ENCODE data around the gene MAPK6.

Gene MAPK6

DNA sequence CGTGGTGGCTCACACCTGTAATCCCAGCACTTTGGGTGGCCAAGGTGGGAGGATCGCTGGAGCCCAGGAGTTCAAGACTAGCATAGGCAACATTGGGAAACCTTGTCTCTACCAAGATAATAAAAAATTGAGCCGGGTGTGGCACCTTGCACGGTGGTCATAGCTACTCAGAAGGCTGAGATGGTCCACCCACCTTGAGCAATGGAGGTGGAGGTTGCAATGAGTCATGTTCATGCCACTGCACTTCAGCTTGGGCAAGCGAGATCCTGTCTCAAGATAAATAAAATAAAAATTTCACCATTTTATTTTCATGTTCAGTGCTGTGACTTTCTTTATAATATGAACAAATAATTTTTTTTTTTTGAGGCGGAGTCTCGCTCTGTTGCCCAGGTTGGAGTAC lies 12.5 kb downstream of the MAPK6 start:
- Histone ChIP-seq H3K27me3 (ENCODE audit: insufficient read depth, low read length) (no peaks in the 10 kb centered on the region), H3K9ac (ENCODE audit: low read length) (no peak overlapping the region), H3K36me3 (ENCODE audit: control insufficient read depth in 1 of 2, insufficient read depth in 2 of 2, low read length in 2 of 2) (peaks cover 0 to 5% of the 10 kb centered on the region in 2 experiments), H3K4me2 (ENCODE audit: low read length) (no peak overlapping the region), H3K79me2 (ENCODE audit: control insufficient read depth, insufficient read depth, low read length, poor library complexity) (peaks cover 17% of the 10 kb centered on the region), H3K23ac (ENCODE audit: low read length) (no peak overlapping the region), H3K4me1 (ENCODE audit: control insufficient read depth in 1 of 2, insufficient read depth in 2 of 2, low read length in 2 of 2) (no peaks in the 10 kb centered on the region), H3K14ac (ENCODE audit: low read length) (peak overlapping the region; percentile 15), H4K12ac (ENCODE audit: low read depth, low read length) (no peak overlapping the region), H2BK5ac (ENCODE audit: low read depth, low read length, poor library complexity) (no peak overlapping the region), H4K91ac (ENCODE audit: low read depth, low read length) (no peak overlapping the region), H3K27ac (ENCODE audit: low read depth, low read length) (no peak overlapping the region), H3K9me3 (ENCODE audit: insufficient read depth, low read depth, low read length) (peaks cover 2% of the 10 kb centered on the region), H2AK5ac (ENCODE audit: low read length) (no peak overlapping the region), H3K79me1 (ENCODE audit: low read length) (no peaks in the 10 kb centered on the region), H3K4me3 (ENCODE audit: low read depth, low read length) (no peak overlapping the region), H3K4ac (ENCODE audit: low read depth, low read length) (peak overlapping the region; percentile 57), H2BK12ac (ENCODE audit: low read length) (no peak overlapping the region), H3K18ac (ENCODE audit: low read length) (no peak overlapping the region), H4K8ac (ENCODE audit: low read depth, low read length) (no peak overlapping the region), H2AFZ (ENCODE audit: insufficient read depth, low read length, poor library complexity) (no peak overlapping the region), H2BK120ac (ENCODE audit: insufficient read depth, low read length, poor library complexity) (no peak overlapping the region)
- no CpG with 5 or more reads among the region's 7 CpGs for WGBS (ENCODE audit: extremely low coverage, insufficient coverage, insufficient read length)
- DNase-seq, result peak; percentile 43 to 57

DNA sequence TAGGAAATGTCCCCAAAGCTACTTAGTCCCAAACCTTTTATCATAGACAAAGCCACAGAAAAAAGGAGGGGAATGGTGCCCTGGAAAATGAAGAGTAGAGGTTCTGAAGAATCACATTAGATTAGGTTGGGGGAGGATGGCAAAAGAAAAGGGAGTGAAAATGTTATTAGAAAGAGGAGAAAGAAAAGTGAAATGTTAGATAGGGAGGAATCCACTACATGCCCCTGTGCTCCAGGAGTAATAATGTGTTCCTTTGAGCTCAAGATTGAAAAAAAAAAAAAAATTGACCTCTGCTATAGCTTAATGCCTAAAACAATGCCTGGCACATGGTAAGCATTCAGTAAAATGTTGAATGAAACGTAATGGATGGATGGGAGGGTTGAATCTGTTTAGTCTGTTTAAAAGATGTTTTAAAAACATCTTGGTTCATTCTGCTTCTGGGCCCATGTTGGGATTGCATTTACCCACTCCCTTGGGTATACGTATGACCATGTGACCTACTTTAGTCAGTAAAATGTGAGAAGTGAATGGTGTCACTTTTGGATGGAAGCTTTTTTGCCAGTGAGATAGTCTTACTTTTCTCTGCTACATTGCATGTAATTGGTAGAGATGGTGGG lies 19.0 kb downstream of the MAPK6 start:
- Histone ChIP-seq H3K14ac (ENCODE audit: low read length) (no peak overlapping the region), H2AFZ (ENCODE audit: insufficient read depth, low read length, poor library complexity) (no peak overlapping the region), H3K9ac (ENCODE audit: low read length) (no peak overlapping the region), H3K79me1 (ENCODE audit: low read length) (no peaks in the 10 kb centered on the region), H3K4me3 (ENCODE audit: low read depth, low read length) (no peak overlapping the region), H3K79me2 (ENCODE audit: control insufficient read depth, insufficient read depth, low read length, poor library complexity) (peaks cover 9% of the 10 kb centered on the region), H3K4me2 (ENCODE audit: low read length) (no peak overlapping the region), H2BK120ac (ENCODE audit: insufficient read depth, low read length, poor library complexity) (no peak overlapping the region), H2BK12ac (ENCODE audit: low read length) (no peak overlapping the region), H3K9me3 (ENCODE audit: insufficient read depth, low read depth, low read length) (peaks cover 2% of the 10 kb centered on the region), H3K27ac (ENCODE audit: low read depth, low read length) (no peak overlapping the region), H3K27me3 (ENCODE audit: insufficient read depth, low read length) (no peaks in the 10 kb centered on the region), H3K4ac (ENCODE audit: low read depth, low read length) (no peak overlapping the region), H3K4me1 (ENCODE audit: control insufficient read depth in 1 of 2, insufficient read depth in 2 of 2, low read length in 2 of 2) (peaks cover 7 to 8% of the 10 kb centered on the region in 2 experiments), H2AK5ac (ENCODE audit: low read length) (no peak overlapping the region), H4K8ac (ENCODE audit: low read depth, low read length) (no peak overlapping the region), H3K23ac (ENCODE audit: low read length) (no peak overlapping the region), H4K12ac (ENCODE audit: low read depth, low read length) (no peak overlapping the region), H3K36me3 (ENCODE audit: control insufficient read depth in 1 of 2, insufficient read depth in 2 of 2, low read length in 2 of 2) (peaks cover 0 to 3% of the 10 kb centered on the region in 2 experiments), H3K18ac (ENCODE audit: low read length) (no peak overlapping the region), H2BK5ac (ENCODE audit: low read depth, low read length, poor library complexity) (no peak overlapping the region), H4K91ac (ENCODE audit: low read depth, low read length) (no peak overlapping the region)
- DNase-seq, result no peak
- WGBS (ENCODE audit: extremely low coverage, insufficient coverage, insufficient read length), result 100% methylated on average over 1 of the region's 2 CpGs

DNA sequence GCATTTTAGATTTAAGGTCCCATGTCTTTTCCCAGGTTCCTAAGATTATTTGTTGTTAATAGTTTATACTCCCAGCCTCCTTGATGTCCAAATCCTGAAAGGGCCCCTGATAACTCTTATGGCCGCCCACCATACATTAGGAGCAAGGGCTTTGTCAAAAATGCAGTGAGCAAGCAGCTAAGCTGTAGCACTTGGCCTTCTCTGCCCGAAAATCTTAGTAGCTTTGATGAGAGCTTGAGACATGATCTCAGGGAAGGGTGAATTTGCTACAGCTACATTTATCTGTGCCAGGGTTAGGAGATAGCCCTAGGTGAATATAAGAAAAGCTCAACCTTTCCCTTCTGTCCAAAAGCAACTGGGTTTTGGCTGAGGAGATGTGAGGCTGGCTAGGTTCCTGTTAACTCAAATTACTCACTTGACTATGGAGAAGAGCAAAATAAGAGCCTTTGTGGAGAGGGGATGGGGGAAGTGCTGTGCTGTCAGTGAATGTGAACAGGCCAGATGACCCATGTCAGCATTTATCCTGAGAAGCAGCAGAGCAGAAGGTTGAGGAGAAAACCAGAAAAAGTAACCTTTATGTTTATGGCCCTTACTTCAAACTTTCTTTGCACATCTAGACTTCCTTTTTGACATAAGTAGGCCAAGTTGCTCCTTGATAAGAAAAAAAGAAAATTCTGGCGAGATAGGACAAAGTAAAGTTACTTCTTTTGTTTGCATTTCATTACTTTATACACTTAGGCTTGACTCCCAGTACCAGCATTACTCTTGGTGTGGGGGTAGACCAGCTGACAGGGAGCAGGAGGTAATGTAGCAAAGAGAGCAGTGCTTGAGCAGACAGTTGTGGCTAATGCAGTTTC lies 21.1 kb downstream of the MAPK6 start:
- Histone ChIP-seq H4K8ac (ENCODE audit: low read depth, low read length) (no peak overlapping the region), H3K4ac (ENCODE audit: low read depth, low read length) (no peak overlapping the region), H2BK12ac (ENCODE audit: low read length) (no peak overlapping the region), H2BK5ac (ENCODE audit: low read depth, low read length, poor library complexity) (no peak overlapping the region), H3K4me1 (ENCODE audit: control insufficient read depth in 1 of 2, insufficient read depth in 2 of 2, low read length in 2 of 2) (peaks cover 7 to 8% of the 10 kb centered on the region in 2 experiments), H3K9me3 (ENCODE audit: insufficient read depth, low read depth, low read length) (no peaks in the 10 kb centered on the region), H3K14ac (ENCODE audit: low read length) (no peak overlapping the region), H3K79me2 (ENCODE audit: control insufficient read depth, insufficient read depth, low read length, poor library complexity) (peaks cover 5% of the 10 kb centered on the region), H3K4me2 (ENCODE audit: low read length) (no peak overlapping the region), H3K4me3 (ENCODE audit: low read depth, low read length) (no peak overlapping the region), H3K9ac (ENCODE audit: low read length) (no peak overlapping the region), H2BK120ac (ENCODE audit: insufficient read depth, low read length, poor library complexity) (no peak overlapping the region), H3K27me3 (ENCODE audit: insufficient read depth, low read length) (no peaks in the 10 kb centered on the region), H3K36me3 (ENCODE audit: control insufficient read depth in 1 of 2, insufficient read depth in 2 of 2, low read length in 2 of 2) (peaks cover 0 to 2% of the 10 kb centered on the region in 2 experiments), H3K18ac (ENCODE audit: low read length) (no peak overlapping the region), H3K27ac (ENCODE audit: low read depth, low read length) (no peak overlapping the region), H4K91ac (ENCODE audit: low read depth, low read length) (no peak overlapping the region), H3K79me1 (ENCODE audit: low read length) (no peaks in the 10 kb centered on the region), H3K23ac (ENCODE audit: low read length) (no peak overlapping the region), H2AFZ (ENCODE audit: insufficient read depth, low read length, poor library complexity) (no peak overlapping the region), H4K12ac (ENCODE audit: low read depth, low read length) (no peak overlapping the region), H2AK5ac (ENCODE audit: low read length) (no peak overlapping the region)
- WGBS (ENCODE audit: extremely low coverage, insufficient coverage, insufficient read length), result no CpG with 5 or more reads among the region's 3 CpGs
- DNase-seq, result peak in 1 of 2 donors; percentile 38

DNA sequence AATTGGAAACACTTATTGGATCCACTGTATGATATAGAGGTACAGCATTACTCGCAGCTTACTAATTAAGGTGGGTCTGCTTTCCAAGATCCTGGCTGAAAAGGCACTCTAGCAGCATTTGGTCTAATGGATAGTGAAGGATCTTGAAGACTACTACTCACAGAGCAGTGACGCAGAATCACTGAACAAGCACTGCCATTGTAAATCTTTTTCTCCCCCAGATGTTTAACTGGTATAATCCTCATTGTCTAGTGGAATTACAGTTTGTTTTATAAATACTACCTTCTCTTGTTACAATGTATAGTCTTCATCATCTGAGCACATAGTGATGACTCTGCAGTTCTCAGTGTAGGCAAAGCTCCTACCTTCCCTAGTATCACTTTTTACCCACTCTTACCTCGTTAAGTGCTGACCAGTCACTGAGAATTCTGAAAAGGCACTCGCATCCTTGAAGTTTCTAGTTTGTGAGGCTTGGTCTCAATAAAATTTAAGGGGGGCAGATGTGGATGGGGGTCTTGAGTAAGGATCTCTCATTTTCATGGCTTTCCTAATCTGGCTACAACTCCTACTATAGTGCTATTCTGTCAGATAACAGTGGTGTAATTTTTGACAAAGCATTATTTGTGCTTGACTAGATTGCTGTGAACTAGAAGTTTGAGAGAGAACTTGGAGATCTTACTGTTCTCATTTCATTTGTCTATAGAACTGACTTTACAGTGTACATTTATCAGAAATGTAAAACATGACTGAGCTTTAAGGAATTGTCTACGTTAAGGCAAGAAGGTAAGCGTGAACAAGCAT lies 23.2 kb downstream of the MAPK6 start:
- H2AFZ ChIP-seq (ENCODE audit: insufficient read depth, low read length, poor library complexity), result no peak overlapping the region
- H2AK5ac ChIP-seq (ENCODE audit: low read length), result no peak overlapping the region
- no peak overlapping the region for H2BK5ac ChIP-seq (ENCODE audit: low read depth, low read length, poor library complexity)
- no peak overlapping the region for H3K4me2 ChIP-seq (ENCODE audit: low read length)
- H3K23ac ChIP-seq (ENCODE audit: low read length), result no peak overlapping the region
- H3K79me2 ChIP-seq (ENCODE audit: control insufficient read depth, insufficient read depth, low read length, poor library complexity), result peaks cover 3% of the 10 kb centered on the region
- H3K14ac ChIP-seq (ENCODE audit: low read length), result no peak overlapping the region
- no peak overlapping the region for H3K18ac ChIP-seq (ENCODE audit: low read length)
- H3K9ac ChIP-seq (ENCODE audit: low read length), result no peak overlapping the region
- H3K4me3 ChIP-seq (ENCODE audit: low read depth, low read length), result no peak overlapping the region
- no peak overlapping the region for H2BK120ac ChIP-seq (ENCODE audit: insufficient read depth, low read length, poor library complexity)
- DNase-seq, result no peak
- no CpG with 5 or more reads among the region's 6 CpGs for WGBS (ENCODE audit: extremely low coverage, insufficient coverage, insufficient read length)
- no peak overlapping the region for H4K91ac ChIP-seq (ENCODE audit: low read depth, low read length)
- no peak overlapping the region for H3K4ac ChIP-seq (ENCODE audit: low read depth, low read length)
- H3K4me1 ChIP-seq (ENCODE audit: control insufficient read depth in 1 of 2, insufficient read depth in 2 of 2, low read length in 2 of 2), result peaks cover 7 to 8% of the 10 kb centered on the region in 2 experiments
- H3K27ac ChIP-seq (ENCODE audit: low read depth, low read length), result no peak overlapping the region
- H3K79me1 ChIP-seq (ENCODE audit: low read length), result no peaks in the 10 kb centered on the region
- no peaks in the 10 kb centered on the region for H3K27me3 ChIP-seq (ENCODE audit: insufficient read depth, low read length)
- H3K36me3 ChIP-seq (ENCODE audit: control insufficient read depth in 1 of 2, insufficient read depth in 2 of 2, low read length in 2 of 2), result peaks cover 0 to 2% of the 10 kb centered on the region in 2 experiments
- H3K9me3 ChIP-seq (ENCODE audit: insufficient read depth, low read depth, low read length), result no peaks in the 10 kb centered on the region
- H4K12ac ChIP-seq (ENCODE audit: low read depth, low read length), result no peak overlapping the region
- no peak overlapping the region for H4K8ac ChIP-seq (ENCODE audit: low read depth, low read length)
- no peak overlapping the region for H2BK12ac ChIP-seq (ENCODE audit: low read length)

All from trophoblast cell (in vitro differentiated cells and primary cell).